Parathyroid adenoma (tissue), 2 donors: ENCODE data around the gene IQSEC3.

Experiments used
- H2AFZ ChIP-seq: fragments of 300-600 bp; sonication (generic); one replicate; pipeline ENCODE4 v1.7.0; 2017; ENCODE audit warnings: antibody characterized with exemption, mild to moderate bottlenecking
- H3K27ac ChIP-seq: fragments of 300-600 bp; sonication (generic); one replicate; pipeline ENCODE4 v1.7.0; 2017
- H3K27me3 ChIP-seq: fragments of 300-600 bp; sonication (generic); one replicate; pipeline ENCODE4 v1.7.0; 2017; ENCODE audit warnings: low read length; ENCODE audit not compliant: control insufficient read depth, insufficient read depth
- H3K36me3 ChIP-seq: fragments of 300-600 bp; sonication (generic); one replicate; pipeline ENCODE4 v1.7.0; 2017; ENCODE audit warnings: low read length; ENCODE audit not compliant: control insufficient read depth, insufficient read depth
- H3K4me1 ChIP-seq: fragments of 300-600 bp; sonication (generic); one replicate; pipeline ENCODE4 v1.7.0; 2017; ENCODE audit warnings: control low read depth
- H3K4me2 ChIP-seq: fragments of 300-600 bp; sonication (generic); one replicate; pipeline ENCODE4 v1.7.0; 2017; ENCODE audit warnings: low read length
- H3K4me3 ChIP-seq: fragments of 300-600 bp; sonication (generic); one replicate; pipeline ENCODE4 v1.7.0; 2017; ENCODE audit warnings: low read depth, low read length
- H3K79me2 ChIP-seq: fragments of 300-600 bp; sonication (generic); one replicate; pipeline ENCODE4 v1.7.0; 2017; ENCODE audit warnings: control low read depth
- H3K9ac ChIP-seq: fragments of 300-600 bp; sonication (generic); one replicate; pipeline ENCODE4 v1.7.0; 2017; ENCODE audit warnings: mild to moderate bottlenecking
- H3K9me3 ChIP-seq: fragments of 300-600 bp; sonication (generic); one replicate; pipeline ENCODE4 v1.7.0; 2017; ENCODE audit warnings: low read length; ENCODE audit not compliant: control insufficient read depth
- CTCF ChIP-seq: fragments of 300-600 bp; sonication (generic); IDR thresholded peaks from one replicate; pipeline ENCODE4 v1.7.0; 2017; ENCODE audit warnings: antibody characterized with exemption, mild to moderate bottlenecking
- donor health status: primary hyperparathyroidism.

IQSEC3 gene

GRCh38 chr12:176321-177181 lies 110.0 kb downstream of the IQSEC3 start:
- peak overlapping the region; percentile 45 for H3K4me2 ChIP-seq
- peak overlapping the region; percentile 23 for H3K9ac ChIP-seq
- no peaks in the 10 kb centered on the region for H3K27me3 ChIP-seq
- H3K4me1 ChIP-seq, result peaks cover 81% of the 10 kb centered on the region
- no peak for TF ChIP-seq CTCF
- no peaks in the 10 kb centered on the region for H3K36me3 ChIP-seq
- peak overlapping the region; percentile 99 for H3K27ac ChIP-seq
- H2AFZ ChIP-seq, result peak overlapping the region; percentile 36
- H3K4me3 ChIP-seq, result no peak overlapping the region
- H3K79me2 ChIP-seq, result no peaks in the 10 kb centered on the region
- no peaks in the 10 kb centered on the region for H3K9me3 ChIP-seq

- Histone ChIP-seq H2AFZ (peak overlapping the region; percentile 36), H3K27me3 (no peaks in the 10 kb centered on the region), H3K4me2 (no peak overlapping the region)
Measured at GRCh38 chr12:177336-177979, 110.9 kb downstream of the IQSEC3 start.

GRCh38 chr12:177980-178828 lies 111.6 kb downstream of the IQSEC3 start:
- TF ChIP-seq CTCF, result no peak
- Histone ChIP-seq H3K4me3 (no peak overlapping the region), H3K27ac (peak overlapping the region; percentile 99), H3K4me2 (no peak overlapping the region), H3K79me2 (no peaks in the 10 kb centered on the region), H3K9ac (no peak overlapping the region), H3K4me1 (peaks cover 76% of the 10 kb centered on the region), H3K27me3 (no peaks in the 10 kb centered on the region), H3K9me3 (no peaks in the 10 kb centered on the region), H3K36me3 (no peaks in the 10 kb centered on the region), H2AFZ (peak overlapping the region; percentile 36)

More at GRCh38 chr12:177336-177979, 110.9 kb downstream of the IQSEC3 start:
- Histone ChIP-seq H3K36me3 (no peaks in the 10 kb centered on the region), H3K4me1 (peaks cover 79% of the 10 kb centered on the region), H3K4me3 (no peak overlapping the region), H3K9me3 (no peaks in the 10 kb centered on the region), H3K27ac (peak overlapping the region; percentile 99), H3K79me2 (no peaks in the 10 kb centered on the region), H3K9ac (peak overlapping the region; percentile 23)
- no peak for TF ChIP-seq CTCF

- H3K4me3 ChIP-seq, result no peak overlapping the region
Measured at GRCh38 chr12:178829-179109, 112.2 kb downstream of the IQSEC3 start.

More at GRCh38 chr12:178829-179109, 112.2 kb downstream of the IQSEC3 start:
- Histone ChIP-seq H2AFZ (peak overlapping the region; percentile 51), H3K4me2 (no peak overlapping the region), H3K27ac (peak overlapping the region; percentile 99), H3K4me1 (peaks cover 71% of the 10 kb centered on the region), H3K27me3 (no peaks in the 10 kb centered on the region), H3K9ac (no peak overlapping the region), H3K36me3 (no peaks in the 10 kb centered on the region), H3K9me3 (no peaks in the 10 kb centered on the region), H3K79me2 (no peaks in the 10 kb centered on the region)
- no peak for TF ChIP-seq CTCF
